ENCODE data around the gene TTL. TPM values are rescaled to one million over a fixed set of nuclear protein-coding genes. Genes with fewer than 3 reads are reported as not detected.

The TTL gene
- total RNA-seq, 3 donors from 2014 or later (not counting 1 experiment from before 2014, with no cell fraction given), result 14.3 to 26.8 (median 26.4) TPM

DNA sequence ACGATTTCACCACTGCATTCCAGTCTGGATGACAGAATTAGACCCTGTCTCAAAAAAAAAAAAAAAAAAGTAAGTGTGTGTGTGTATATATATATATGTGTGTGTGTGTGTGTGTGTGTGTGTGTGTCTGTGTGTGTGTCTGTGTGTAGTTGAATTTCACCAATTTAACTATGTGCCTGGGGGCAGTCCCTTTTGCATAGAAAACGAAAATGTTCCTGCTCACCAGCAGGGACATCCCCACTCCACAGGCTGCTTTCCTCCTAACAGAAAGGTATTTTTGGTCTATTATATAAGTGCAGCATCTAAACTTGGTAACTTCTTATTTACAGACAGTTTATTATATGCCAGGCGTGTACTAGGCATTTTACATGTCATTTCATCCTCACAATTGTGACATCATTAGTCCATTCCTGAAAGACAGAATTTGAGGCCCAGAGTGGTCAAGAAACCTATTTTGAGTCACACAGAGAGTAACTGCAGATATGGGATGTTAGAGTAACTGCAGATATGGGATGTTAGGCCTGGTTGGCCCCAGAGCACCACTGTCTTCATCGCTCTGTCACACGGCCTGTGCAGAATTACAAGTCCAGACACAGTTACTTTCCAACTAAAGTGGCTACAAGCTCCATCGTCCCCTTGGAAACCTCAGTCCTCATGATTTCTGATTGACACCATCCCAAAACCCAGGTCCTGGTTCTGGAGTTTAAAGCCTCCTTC is 9.3 kb upstream of the TTL start:
- 90% methylated on average over 5 of the region's 6 CpGs for WGBS (ENCODE audit: insufficient coverage)
- H3K4me1 Mint-ChIP-seq, result no peaks in the 10 kb centered on the region
- H3K36me3 ChIP-seq (ENCODE audit: control insufficient read depth, insufficient read depth, low read length), result no peaks in the 10 kb centered on the region
- H3K9me3 ChIP-seq (ENCODE audit: control insufficient read depth, insufficient read depth, low read length), result no peaks in the 10 kb centered on the region
- ATAC-seq, result no peak
- no peak for DNase-seq
- H3K27me3 Mint-ChIP-seq (ENCODE audit: low read depth in 2 of 2), result peaks cover 2 to 17% of the 10 kb centered on the region in 2 donors
- no peaks in the 10 kb centered on the region for H3K9me3 Mint-ChIP-seq
- H3K27ac Mint-ChIP-seq, result no peak overlapping the region
- no peak overlapping the region for H3K27ac ChIP-seq (ENCODE audit: low read length)
- no peak overlapping the region for H3K4me3 Mint-ChIP-seq
- no peaks in the 10 kb centered on the region for H3K27me3 ChIP-seq (ENCODE audit: control insufficient read depth, insufficient read depth, low read length)
- H3K4me1 ChIP-seq (ENCODE audit: control insufficient read depth, insufficient read depth, low read length), result no peaks in the 10 kb centered on the region
- intact Hi-C loops (cut with micrococcal nuclease), result no loop called here
- TF ChIP-seq, protein P1, sequence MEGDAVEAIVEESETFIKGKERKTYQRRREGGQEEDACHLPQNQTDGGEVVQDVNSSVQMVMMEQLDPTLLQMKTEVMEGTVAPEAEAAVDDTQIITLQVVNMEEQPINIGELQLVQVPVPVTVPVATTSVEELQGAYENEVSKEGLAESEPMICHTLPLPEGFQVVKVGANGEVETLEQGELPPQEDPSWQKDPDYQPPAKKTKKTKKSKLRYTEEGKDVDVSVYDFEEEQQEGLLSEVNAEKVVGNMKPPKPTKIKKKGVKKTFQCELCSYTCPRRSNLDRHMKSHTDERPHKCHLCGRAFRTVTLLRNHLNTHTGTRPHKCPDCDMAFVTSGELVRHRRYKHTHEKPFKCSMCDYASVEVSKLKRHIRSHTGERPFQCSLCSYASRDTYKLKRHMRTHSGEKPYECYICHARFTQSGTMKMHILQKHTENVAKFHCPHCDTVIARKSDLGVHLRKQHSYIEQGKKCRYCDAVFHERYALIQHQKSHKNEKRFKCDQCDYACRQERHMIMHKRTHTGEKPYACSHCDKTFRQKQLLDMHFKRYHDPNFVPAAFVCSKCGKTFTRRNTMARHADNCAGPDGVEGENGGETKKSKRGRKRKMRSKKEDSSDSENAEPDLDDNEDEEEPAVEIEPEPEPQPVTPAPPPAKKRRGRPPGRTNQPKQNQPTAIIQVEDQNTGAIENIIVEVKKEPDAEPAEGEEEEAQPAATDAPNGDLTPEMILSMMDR (IDR thresholded peaks at IDR 0.05), result no peak
- H3K36me3 Mint-ChIP-seq, result no peaks in the 10 kb centered on the region
- no peak overlapping the region for H3K4me3 ChIP-seq (ENCODE audit: low read length)

DNA sequence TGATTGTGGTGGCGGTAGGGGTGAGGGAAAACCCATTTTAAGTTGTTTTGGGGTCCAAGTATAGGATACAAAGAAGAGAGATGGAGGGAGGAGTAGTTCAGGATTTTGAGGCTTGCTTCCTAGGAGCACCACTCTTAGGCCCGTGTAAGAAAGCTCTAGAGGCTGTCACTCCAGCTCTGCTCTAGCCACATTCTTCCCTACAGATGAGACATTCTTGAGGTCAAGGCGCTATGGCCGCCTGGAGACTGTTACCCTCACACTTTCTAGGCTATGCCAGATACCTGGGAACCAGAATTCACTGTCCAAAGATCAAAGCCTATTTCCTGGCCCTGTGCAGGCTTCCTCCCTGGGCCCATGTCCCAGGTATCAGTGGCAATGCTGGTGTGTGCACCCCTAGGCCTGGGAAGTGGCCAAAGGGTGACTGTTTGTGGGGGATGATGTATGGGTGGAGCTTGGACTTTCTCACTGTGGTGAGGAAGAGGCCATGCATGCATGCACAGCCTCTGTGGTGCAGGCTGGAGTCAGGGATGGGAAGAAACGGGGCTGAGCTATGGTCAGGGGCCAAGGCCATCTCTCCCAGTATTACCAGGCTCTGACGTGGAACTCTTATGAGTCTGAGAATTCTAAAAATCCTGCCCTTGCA is 7.0 kb upstream of the TTL start:
- H3K27me3 ChIP-seq (ENCODE audit: control insufficient read depth, insufficient read depth, low read length), result no peaks in the 10 kb centered on the region
- H3K9me3 Mint-ChIP-seq, result no peaks in the 10 kb centered on the region
- no peak for DNase-seq
- no peak overlapping the region for H3K4me3 ChIP-seq (ENCODE audit: low read length)
- no peaks in the 10 kb centered on the region for H3K9me3 ChIP-seq (ENCODE audit: control insufficient read depth, insufficient read depth, low read length)
- no peaks in the 10 kb centered on the region for H3K4me1 Mint-ChIP-seq
- 87% methylated on average over 6 of the region's 6 CpGs for WGBS (ENCODE audit: insufficient coverage)
- intact Hi-C loops (cut with micrococcal nuclease), result no loop called here
- peak in 1 of 3 donors; percentile 3 for ATAC-seq
- H3K4me3 Mint-ChIP-seq, result no peak overlapping the region
- H3K27ac ChIP-seq (ENCODE audit: low read length), result no peak overlapping the region
- no peaks in the 10 kb centered on the region for H3K36me3 Mint-ChIP-seq
- no peaks in the 10 kb centered on the region for H3K27me3 Mint-ChIP-seq (ENCODE audit: low read depth in 2 of 2)
- no peaks in the 10 kb centered on the region for H3K36me3 ChIP-seq (ENCODE audit: control insufficient read depth, insufficient read depth, low read length)
- TF ChIP-seq, protein P1 (IDR thresholded peaks at IDR 0.05), result no peak
- no peak overlapping the region for H3K27ac Mint-ChIP-seq
- no peaks in the 10 kb centered on the region for H3K4me1 ChIP-seq (ENCODE audit: control insufficient read depth, insufficient read depth, low read length)

DNA sequence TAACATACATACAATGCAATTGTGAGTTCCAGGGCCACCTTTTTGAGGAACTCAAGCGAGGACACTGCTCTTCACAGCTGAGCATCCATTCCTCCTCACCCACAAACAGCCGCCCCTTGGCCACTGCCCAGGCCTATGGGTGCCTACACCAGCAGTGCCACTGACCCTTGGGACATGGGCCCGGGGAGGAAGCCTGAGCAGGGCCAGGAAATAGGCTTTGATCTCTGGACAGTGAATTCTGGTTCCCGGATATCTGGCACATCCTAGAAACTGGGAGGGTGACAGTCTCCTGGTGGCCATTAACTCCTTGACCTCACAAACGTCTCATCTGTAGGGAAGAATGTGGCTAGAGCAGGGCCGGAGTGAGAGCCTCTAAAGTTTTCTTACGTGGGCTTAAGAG is 5.5 kb upstream of the TTL start:
- H3K4me3 Mint-ChIP-seq, result no peak overlapping the region
- peaks cover 12% of the 10 kb centered on the region in 2 donors for H3K4me1 Mint-ChIP-seq
- Histone ChIP-seq H3K4me3 (ENCODE audit: low read length) (no peak overlapping the region), H3K36me3 (ENCODE audit: control insufficient read depth, insufficient read depth, low read length) (no peaks in the 10 kb centered on the region), H3K9me3 (ENCODE audit: control insufficient read depth, insufficient read depth, low read length) (no peaks in the 10 kb centered on the region), H3K27me3 (ENCODE audit: control insufficient read depth, insufficient read depth, low read length) (no peaks in the 10 kb centered on the region), H3K4me1 (ENCODE audit: control insufficient read depth, insufficient read depth, low read length) (peaks cover 10% of the 10 kb centered on the region), H3K27ac (ENCODE audit: low read length) (no peak overlapping the region)
- intact Hi-C loops (cut with micrococcal nuclease), result no loop called here
- TF ChIP-seq, protein P1 (IDR thresholded peaks at IDR 0.05), result no peak
- ATAC-seq (no peak), DNase-seq (no peak)
- no peak overlapping the region for H3K27ac Mint-ChIP-seq
- no peaks in the 10 kb centered on the region for H3K9me3 Mint-ChIP-seq
- H3K27me3 Mint-ChIP-seq (ENCODE audit: low read depth in 2 of 2), result no peaks in the 10 kb centered on the region
- H3K36me3 Mint-ChIP-seq, result no peaks in the 10 kb centered on the region
- WGBS (ENCODE audit: insufficient coverage), result 92% methylated on average over 7 of the region's 7 CpGs
